GM23338 (cell line): ENCODE data around the gene GLTP. TPM values are rescaled to one million over a fixed set of nuclear protein-coding genes. Genes with fewer than 3 reads are reported as not detected.

Source experiments
- ATAC-seq: fragments of 200-7000 bp; cut with Tn5 transposase; 3 replicates; pipeline ENCODE4 v1.9.1; 2020
- DNase-seq: peaks from one replicate; pipeline ENCODE4 v3.0.0-alpha.2; 2015; ENCODE audit warnings: low spot score
- H2AFZ ChIP-seq: fragments of 200-600 bp; sonication (generic); 2 replicates; pipeline ENCODE4 v1.8.0; 2016; ENCODE audit warnings: antibody characterized with exemption, mild to moderate bottlenecking, moderate library complexity
- H3F3A ChIP-seq: fragments of 200-600 bp; sonication (generic); replicated peaks from 2 replicates; pipeline ENCODE4 v1.8.0; 2017; ENCODE audit warnings: antibody characterized with exemption, mixed run types, low read depth
- H3K27ac ChIP-seq: fragments of 200-600 bp; sonication (generic); 2 replicates; pipeline ENCODE4 v1.6.1; 2016; ENCODE audit warnings: low read depth
- H3K27me3 ChIP-seq: fragments of 200-600 bp; sonication (generic); 2 replicates; pipeline ENCODE4 v1.8.0; 2016; ENCODE audit warnings: mild to moderate bottlenecking, mixed run types, moderate library complexity; ENCODE audit not compliant: insufficient read depth
- H3K36me3 ChIP-seq: fragments of 200-600 bp; sonication (generic); 2 replicates; pipeline ENCODE4 v1.8.0; 2016; ENCODE audit warnings: mild to moderate bottlenecking; ENCODE audit not compliant: insufficient read depth
- H3K4me1 ChIP-seq: fragments of 200-600 bp; sonication (generic); 2 replicates; pipeline ENCODE4 v1.8.0; 2016; ENCODE audit warnings: mild to moderate bottlenecking, moderate library complexity; ENCODE audit not compliant: insufficient read depth
- H3K4me2 ChIP-seq: fragments of 200-600 bp; sonication (generic); 2 replicates; pipeline ENCODE4 v1.7.1; 2017; ENCODE audit warnings: mixed run types
- H3K4me3 ChIP-seq: fragments of 200-600 bp; sonication (generic); 2 replicates; pipeline ENCODE4 v1.6.1; 2016; ENCODE audit warnings: mixed run types
- H3K79me2 ChIP-seq: fragments of 200-600 bp; sonication (generic); replicated peaks from 2 replicates; pipeline ENCODE4 v1.8.0; 2017; ENCODE audit warnings: mild to moderate bottlenecking; ENCODE audit not compliant: insufficient read depth
- H3K9me2 ChIP-seq: fragments of 200-600 bp; sonication (generic); 2 replicates; pipeline ENCODE4 v1.8.0; 2017; ENCODE audit not compliant: insufficient read depth
- H4K20me1 ChIP-seq: fragments of 200-600 bp; sonication (generic); replicated peaks from 2 replicates; pipeline ENCODE4 v1.8.0; 2017; ENCODE audit warnings: mild to moderate bottlenecking; ENCODE audit not compliant: insufficient read depth
- H3K27ac Mint-ChIP-seq: 2 replicates; pipeline ENCODE4 v1.8.0; 2020; ENCODE audit warnings: inconsistent platforms, mild to moderate bottlenecking, moderate library complexity, mixed read lengths
- H3K27me3 Mint-ChIP-seq: 3 replicates; pipeline ENCODE4 v1.8.0; 2022; ENCODE audit warnings: low read depth, mild to moderate bottlenecking, moderate library complexity, mixed read lengths, inconsistent platforms; ENCODE audit not compliant: insufficient read depth, poor library complexity
- H3K36me3 Mint-ChIP-seq: 3 replicates; pipeline ENCODE4 v1.8.0; 2021; ENCODE audit warnings: low read depth, mild to moderate bottlenecking, inconsistent platforms, moderate library complexity, mixed read lengths
- H3K4me1 Mint-ChIP-seq: 3 replicates; pipeline ENCODE4 v1.8.0; 2020; ENCODE audit warnings: mild to moderate bottlenecking, inconsistent platforms, mixed read lengths
- H3K4me3 Mint-ChIP-seq: 3 replicates; pipeline ENCODE4 v1.8.0; 2021; ENCODE audit warnings: moderate library complexity, mild to moderate bottlenecking, inconsistent platforms, mixed read lengths
- H3K9me3 Mint-ChIP-seq: 3 replicates; pipeline ENCODE4 v1.8.0; 2020; ENCODE audit warnings: moderate library complexity, mild to moderate bottlenecking, inconsistent platforms, mixed read lengths
- CREB1 ChIP-seq: fragments of 250-450 bp; sonication (Bioruptor Pico); IDR thresholded peaks from 2 replicates; pipeline ENCODE4 v1.5.0; 2020; ENCODE audit warnings: low read depth, mild to moderate bottlenecking, moderate library complexity
- EZH2 ChIP-seq: fragments of 200-600 bp; sonication (generic); IDR thresholded peaks from one replicate; pipeline ENCODE4 v1.8.0; 2017; ENCODE audit warnings: antibody characterized with exemption, mild to moderate bottlenecking, low read depth; ENCODE audit not compliant: unreplicated experiment
- NANOG ChIP-seq: IDR thresholded peaks from 2 replicates; pipeline ENCODE4 v1.6.1; 2016; ENCODE audit warnings: antibody characterized with exemption, borderline replicate concordance
- POLR2AphosphoS5 ChIP-seq: IDR thresholded peaks from 2 replicates; pipeline ENCODE4 v1.6.1; 2016; ENCODE audit warnings: antibody characterized with exemption, low read depth
- STAT1 ChIP-seq: IDR thresholded peaks from one replicate; pipeline ENCODE4 v1.6.1; 2016; ENCODE audit warnings: antibody characterized with exemption; ENCODE audit not compliant: unreplicated experiment
- ZNF331 ChIP-seq: fragments of 250-450 bp; sonication (Bioruptor Pico); IDR thresholded peaks from 2 replicates; pipeline ENCODE4 v1.5.0; 2020; ENCODE audit warnings: low read depth, mild to moderate bottlenecking, moderate library complexity
- ZNF462 ChIP-seq: fragments of 250-450 bp; sonication (Bioruptor Pico); IDR thresholded peaks from 2 replicates; pipeline ENCODE4 v1.5.0; 2020; ENCODE audit warnings: mild to moderate bottlenecking, moderate library complexity
- polyA plus RNA-seq: library from polyadenylated mRNA; unstranded; fragments of >200 nt; fragmentation: Nextera tagmentation; extraction: Ambion mirVana; gene quantifications from 2 replicates; pipeline ENCODE4 v1.2.1, GENCODE V29; 2016
- total RNA-seq: library from RNA; depleted of rRNA; stranded (reverse); fragments of >200 nt; shearing (Covaris generic); gene quantifications from 2 replicates; pipeline ENCODE4 v1.2.3, GENCODE V29; 2014
- TF ChIP-seq, protein P1 (sequence below): IDR thresholded peaks from 2 replicates; pipeline ENCODE4 v1.6.1; 2016; ENCODE audit warnings: antibody characterized with exemption

Gene GLTP
- total and polyA plus RNA-seq, 2 experiments from 2014 or later = 26.5 to 30.2 TPM

DNA sequence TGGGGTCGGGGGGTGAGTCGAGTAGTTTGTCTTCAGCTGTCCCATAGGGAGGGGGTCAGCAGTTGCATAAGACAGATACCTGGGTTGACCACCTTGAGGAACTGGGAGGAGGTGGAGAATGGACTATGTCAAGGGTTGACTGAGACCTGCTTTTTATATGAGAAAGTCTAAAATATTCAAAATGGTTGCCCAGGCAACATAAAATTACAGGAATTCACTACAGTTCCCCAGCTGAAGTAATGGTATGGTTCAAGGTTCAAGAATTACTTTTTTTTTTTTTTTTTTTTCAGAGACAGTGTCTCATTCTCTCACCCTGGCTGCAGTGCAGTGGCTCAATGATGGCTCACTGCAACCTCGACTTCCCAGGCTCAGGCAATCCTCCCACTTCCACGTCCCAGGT is 14.6 kb upstream of the GLTP start:
- peaks cover 3% of the 10 kb centered on the region for H3K4me1 Mint-ChIP-seq
- no peak overlapping the region for H3K27ac Mint-ChIP-seq
- no peak for TF ChIP-seq STAT1
- TF ChIP-seq CREB1 (CRISPR knock-in tag) = no peak
- TF ChIP-seq NANOG = no peak
- TF ChIP-seq ZNF462 (CRISPR knock-in tag) = no peak
- no peak for TF ChIP-seq POLR2AphosphoS5
- no peak for TF ChIP-seq EZH2
- TF ChIP-seq, protein P1, sequence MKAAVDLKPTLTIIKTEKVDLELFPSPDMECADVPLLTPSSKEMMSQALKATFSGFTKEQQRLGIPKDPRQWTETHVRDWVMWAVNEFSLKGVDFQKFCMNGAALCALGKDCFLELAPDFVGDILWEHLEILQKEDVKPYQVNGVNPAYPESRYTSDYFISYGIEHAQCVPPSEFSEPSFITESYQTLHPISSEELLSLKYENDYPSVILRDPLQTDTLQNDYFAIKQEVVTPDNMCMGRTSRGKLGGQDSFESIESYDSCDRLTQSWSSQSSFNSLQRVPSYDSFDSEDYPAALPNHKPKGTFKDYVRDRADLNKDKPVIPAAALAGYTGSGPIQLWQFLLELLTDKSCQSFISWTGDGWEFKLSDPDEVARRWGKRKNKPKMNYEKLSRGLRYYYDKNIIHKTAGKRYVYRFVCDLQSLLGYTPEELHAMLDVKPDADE = no peak
- TF ChIP-seq ZNF331 (CRISPR knock-in tag) = no peak
- Histone ChIP-seq H3K4me3 (no peak overlapping the region), H3K36me3 (no peaks in the 10 kb centered on the region), H3K9me2 (no peaks in the 10 kb centered on the region), H2AFZ (no peak overlapping the region), H3K27ac (no peak overlapping the region), H3K4me1 (peaks cover 4% of the 10 kb centered on the region; the same call in 1 of the 2 replicates), H3K79me2 (no peaks in the 10 kb centered on the region), H3K4me2 (no peak overlapping the region), H4K20me1 (peaks cover 4% of the 10 kb centered on the region; the same call in 1 of the 2 replicates), H3K27me3 (peaks cover 97% of the 10 kb centered on the region), H3F3A (no peaks in the 10 kb centered on the region)
- ATAC-seq (no peak), DNase-seq (no peak)
- no peaks in the 10 kb centered on the region; the same call in 2 of the 3 replicates for H3K9me3 Mint-ChIP-seq
- no peak overlapping the region for H3K4me3 Mint-ChIP-seq
- peaks cover 64% of the 10 kb centered on the region for H3K27me3 Mint-ChIP-seq
- no peaks in the 10 kb centered on the region for H3K36me3 Mint-ChIP-seq
